Large intestine (tissue), 3 donors: Measurements from ENCODE around the gene RPP40. TPM values are rescaled to one million over a fixed set of nuclear protein-coding genes. Genes with fewer than 3 reads are reported as not detected.

Source experiments
- DNase-seq, 2 donors: peaks; one replicate each; pipeline versions ENCODE4 v3.0.0 to v3.0.0-alpha.2; 2013
- H3K27ac ChIP-seq: one replicate; pipeline ENCODE4 v1.5.1; 2013; ENCODE audit warnings: low read length
- H3K27me3 ChIP-seq: 2 replicates; pipeline ENCODE4 v1.6.1; 2013; ENCODE audit warnings: low read length; ENCODE audit not compliant: control insufficient read depth, insufficient read depth
- H3K36me3 ChIP-seq: 2 replicates; pipeline ENCODE4 v1.6.1; 2013; ENCODE audit warnings: low read length; ENCODE audit not compliant: control insufficient read depth, insufficient read depth
- H3K4me1 ChIP-seq: one replicate; pipeline ENCODE4 v1.6.1; 2013; ENCODE audit warnings: low read length; ENCODE audit not compliant: control insufficient read depth, insufficient read depth
- H3K4me3 ChIP-seq: one replicate; pipeline ENCODE4 v1.5.1; 2013; ENCODE audit warnings: low read length
- H3K9me3 ChIP-seq: one replicate; pipeline ENCODE4 v1.6.1; 2013; ENCODE audit warnings: mild to moderate bottlenecking, low read depth, low read length, moderate library complexity; ENCODE audit not compliant: control insufficient read depth
- WGBS: methylation state at CpG from one replicate; pipeline ENCODE4 v1.1.5; 2013; ENCODE audit warnings: low lambda C conversion rate; ENCODE audit not compliant: insufficient coverage; 5-methylcytosine and 5-hydroxymethylcytosine counted together
- polyA plus RNA-seq: library from polyadenylated mRNA; unstranded; fragments of 120-200 nt; gene quantifications from one replicate; pipeline ENCODE4 v1.2.1, GENCODE V29; 2013

RPP40 gene
- polyA plus RNA-seq, 1 donor: 12.2 TPM

DNA sequence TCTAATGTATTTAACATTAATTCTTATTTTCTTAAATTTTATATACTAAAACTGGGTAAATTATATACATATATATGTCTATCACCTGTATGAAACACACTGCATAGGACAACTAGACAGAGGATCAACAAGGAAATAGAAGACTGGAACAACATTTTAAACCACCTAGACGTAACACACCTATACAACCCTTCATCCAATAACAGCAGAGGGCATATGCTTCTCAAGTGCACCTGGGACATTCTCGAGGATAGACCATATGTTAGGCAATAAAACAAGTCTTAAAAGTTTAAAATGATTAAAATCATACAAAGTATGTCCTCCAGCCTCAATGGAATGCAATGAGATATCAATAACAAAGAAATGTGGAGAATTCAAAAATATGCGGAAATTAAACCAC is 45.2 kb downstream of the RPP40 start:
- Histone ChIP-seq H3K9me3 (no peaks in the 10 kb centered on the region), H3K4me3 (no peak overlapping the region), H3K36me3 (peaks cover 12% of the 10 kb centered on the region), H3K27ac (no peak overlapping the region), H3K27me3 (peaks cover 3% of the 10 kb centered on the region), H3K4me1 (no peaks in the 10 kb centered on the region)
- 100% methylated on average over 1 of the region's 3 CpGs for WGBS
- no peak for DNase-seq

DNA sequence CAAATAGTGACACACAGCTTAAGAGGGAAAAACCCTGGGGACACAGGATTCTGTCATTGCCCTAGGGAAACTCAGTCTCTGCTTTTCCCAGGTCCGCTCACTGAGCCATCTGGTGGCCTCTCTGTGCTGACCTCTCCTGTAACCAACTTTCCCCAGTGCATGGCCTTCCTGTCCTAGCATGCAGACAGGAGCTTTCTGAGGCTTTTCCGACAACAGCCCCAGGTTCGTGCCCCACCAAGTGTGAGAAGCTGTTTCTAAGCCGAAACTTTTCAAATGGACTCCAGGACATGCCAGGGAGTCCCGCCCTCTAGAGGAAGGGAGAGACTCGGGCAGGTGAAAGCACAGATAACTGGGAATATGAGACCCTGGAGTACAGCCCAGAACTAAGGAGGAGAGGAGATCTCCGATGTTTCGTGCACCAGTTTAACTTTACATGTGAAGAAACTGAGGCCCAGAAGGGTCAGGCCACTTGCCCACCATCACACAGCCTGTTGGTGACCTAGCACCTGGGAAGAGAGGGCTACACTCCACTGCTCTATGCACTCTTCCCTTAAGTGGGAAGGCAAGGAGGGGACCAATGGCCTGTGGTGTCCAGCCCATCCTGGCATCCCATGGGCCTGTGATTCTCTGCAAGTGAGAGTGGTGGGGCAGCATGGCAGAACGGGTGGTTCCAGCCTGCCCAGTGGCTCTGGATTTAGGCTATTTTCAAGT is 46.2 kb downstream of the RPP40 start:
- Histone ChIP-seq H3K9me3 (no peaks in the 10 kb centered on the region), H3K4me1 (no peaks in the 10 kb centered on the region), H3K27me3 (peaks cover 3% of the 10 kb centered on the region), H3K36me3 (peaks cover 16% of the 10 kb centered on the region), H3K4me3 (no peak overlapping the region), H3K27ac (no peak overlapping the region)
- DNase-seq: no peak
- WGBS: 0% methylated on average over 1 of the region's 9 CpGs

- WGBS: no CpG with 5 or more reads among the region's 5 CpGs
- no peak overlapping the region for H3K27ac ChIP-seq
- peaks cover 22% of the 10 kb centered on the region for H3K36me3 ChIP-seq
- no peak overlapping the region for H3K4me3 ChIP-seq
- peaks cover 3% of the 10 kb centered on the region for H3K27me3 ChIP-seq
- DNase-seq: no peak
- H3K9me3 ChIP-seq: no peaks in the 10 kb centered on the region
- no peaks in the 10 kb centered on the region for H3K4me1 ChIP-seq
Observed at GRCh38 chr6:4956625-4957024, 47.2 kb downstream of the RPP40 start.

- H3K27me3 ChIP-seq: no peaks in the 10 kb centered on the region
- WGBS: no CpG with 5 or more reads among the region's 12 CpGs
- no peaks in the 10 kb centered on the region for H3K4me1 ChIP-seq
- no peak overlapping the region for H3K27ac ChIP-seq
- H3K9me3 ChIP-seq: peaks cover 3% of the 10 kb centered on the region
- no peak for DNase-seq
- no peak overlapping the region for H3K4me3 ChIP-seq
- peaks cover 35% of the 10 kb centered on the region for H3K36me3 ChIP-seq
Observed at GRCh38 chr6:4953440-4953839, 50.4 kb downstream of the RPP40 start.

DNA sequence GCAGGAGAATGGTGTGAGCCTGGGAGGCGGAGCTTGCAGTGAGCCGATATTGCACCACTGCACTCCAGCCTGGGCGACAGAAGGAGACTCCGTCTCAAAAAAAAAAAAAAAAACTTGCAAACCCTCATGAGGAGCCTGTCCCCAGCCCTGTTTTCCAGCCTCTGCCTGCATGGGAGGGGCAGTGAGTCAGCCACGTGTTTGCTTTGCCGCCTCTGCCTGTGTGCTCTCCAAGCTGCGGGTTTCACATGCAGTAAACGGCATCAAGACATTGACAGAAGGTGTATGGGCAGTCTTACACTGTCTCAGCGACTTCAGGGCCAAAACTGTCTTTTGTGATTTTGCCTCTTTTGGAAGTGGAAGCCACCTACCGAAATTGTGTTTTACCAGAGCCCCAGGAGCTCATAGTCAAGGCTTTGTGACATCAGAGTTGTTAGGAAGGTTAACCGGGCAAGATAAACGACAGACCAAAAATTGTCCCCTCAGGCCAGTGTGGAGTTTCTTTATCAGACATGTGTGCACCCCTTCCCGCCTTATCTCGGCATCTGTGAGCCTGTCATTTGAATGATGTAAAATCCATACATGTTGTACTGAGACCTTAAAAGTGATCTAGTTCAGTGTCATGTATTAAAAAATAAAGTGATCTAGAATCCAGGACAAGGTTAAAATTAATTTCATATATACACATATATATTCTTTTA is 52.9 kb downstream of the RPP40 start:
- DNase-seq: no peak
- Histone ChIP-seq H3K9me3 (peaks cover 3% of the 10 kb centered on the region), H3K4me3 (no peak overlapping the region), H3K4me1 (no peaks in the 10 kb centered on the region), H3K36me3 (peaks cover 46% of the 10 kb centered on the region), H3K27me3 (no peaks in the 10 kb centered on the region), H3K27ac (no peak overlapping the region)
- WGBS: 100% methylated on average over 1 of the region's 14 CpGs

DNA sequence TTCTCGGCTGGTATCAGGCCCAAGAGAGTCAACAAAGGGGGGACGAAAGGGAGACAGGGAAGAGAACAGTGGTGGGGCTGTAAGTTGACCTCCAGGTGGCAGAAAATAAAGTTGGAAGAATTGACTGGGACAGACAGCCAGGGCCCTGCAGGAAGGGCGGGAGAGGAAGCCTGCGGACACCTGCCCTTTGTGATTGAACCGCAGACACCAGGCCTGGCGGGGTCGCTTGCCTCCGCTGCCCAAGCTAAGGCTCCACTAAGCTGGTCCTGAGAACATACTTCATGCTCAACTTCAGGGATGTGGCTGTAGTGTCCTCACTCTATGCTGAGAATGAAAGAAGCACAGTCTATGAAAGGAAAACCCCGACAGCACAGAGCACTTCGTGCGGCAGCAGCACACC is 53.8 kb downstream of the RPP40 start:
- H3K9me3 ChIP-seq: peaks cover 3% of the 10 kb centered on the region
- H3K4me3 ChIP-seq: no peak overlapping the region
- no peaks in the 10 kb centered on the region for H3K27me3 ChIP-seq
- no peak overlapping the region for H3K27ac ChIP-seq
- peaks cover 53% of the 10 kb centered on the region for H3K36me3 ChIP-seq
- DNase-seq: no peak
- WGBS: 93% methylated on average over 3 of the region's 11 CpGs
- H3K4me1 ChIP-seq: no peaks in the 10 kb centered on the region

DNA sequence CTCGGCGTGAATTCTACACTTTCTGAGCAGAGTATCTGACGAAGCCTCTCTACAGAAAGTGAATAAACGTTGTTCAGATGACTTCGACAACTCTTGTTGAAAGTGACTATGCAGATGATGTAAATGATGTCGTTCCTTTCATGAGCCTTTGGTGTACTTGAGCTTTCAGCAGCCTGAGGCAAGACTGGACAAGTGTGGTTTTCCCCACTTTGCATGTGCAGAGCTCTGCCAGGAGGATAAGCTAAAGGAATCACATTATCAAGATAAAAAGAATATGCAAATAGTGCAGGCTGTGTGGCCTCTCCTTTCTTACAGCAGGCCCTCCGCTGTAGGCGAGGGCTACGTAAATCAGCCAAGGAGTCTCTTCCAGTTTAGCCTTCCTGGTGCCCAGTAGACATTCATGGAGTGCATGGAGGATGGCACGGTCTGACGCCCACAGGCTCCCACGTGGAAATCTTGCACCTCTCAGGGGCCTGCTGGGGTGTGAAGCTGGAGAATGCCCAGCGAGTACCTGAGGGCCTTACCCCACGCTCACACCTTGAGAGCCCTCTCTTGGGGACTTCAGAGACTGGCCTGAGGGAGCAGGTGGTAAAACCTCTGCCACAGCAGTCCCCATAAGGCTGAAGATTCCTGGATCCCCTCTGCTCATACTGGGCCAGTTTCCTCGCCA is 54.9 kb downstream of the RPP40 start:
- Histone ChIP-seq H3K4me1 (no peaks in the 10 kb centered on the region), H3K36me3 (peaks cover 55% of the 10 kb centered on the region), H3K9me3 (peaks cover 3% of the 10 kb centered on the region), H3K27me3 (no peaks in the 10 kb centered on the region), H3K4me3 (no peak overlapping the region), H3K27ac (no peak overlapping the region)
- no peak for DNase-seq
- 83% methylated on average over 2 of the region's 15 CpGs for WGBS

DNA sequence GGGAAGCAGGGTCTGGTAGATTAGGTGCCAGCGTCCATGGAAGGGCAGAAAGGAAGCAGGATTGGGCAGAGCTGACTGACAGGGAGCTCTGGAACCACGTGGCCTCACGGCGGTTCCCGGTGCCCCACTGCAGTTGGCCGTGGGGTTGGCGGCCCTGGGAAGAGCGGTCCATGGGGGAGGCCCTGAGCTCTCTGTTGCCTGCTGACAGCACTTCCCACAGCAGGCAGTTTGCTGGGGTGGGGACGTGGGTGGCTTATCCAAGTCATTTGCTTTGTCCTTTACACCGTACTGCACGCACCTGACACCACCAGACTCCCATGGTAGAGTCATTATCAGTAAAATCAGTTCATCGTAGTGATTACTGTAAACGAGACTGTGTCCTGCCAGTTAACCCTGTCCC is 56.1 kb downstream of the RPP40 start:
- WGBS: no CpG with 5 or more reads among the region's 13 CpGs
- Histone ChIP-seq H3K27ac (no peak overlapping the region), H3K36me3 (peaks cover 48% of the 10 kb centered on the region), H3K9me3 (peaks cover 3% of the 10 kb centered on the region), H3K27me3 (no peaks in the 10 kb centered on the region), H3K4me1 (no peaks in the 10 kb centered on the region), H3K4me3 (no peak overlapping the region)
- no peak for DNase-seq

- peaks cover 42% of the 10 kb centered on the region for H3K36me3 ChIP-seq
- H3K27me3 ChIP-seq: no peaks in the 10 kb centered on the region
Observed at GRCh38 chr6:4946521-4946920, 57.3 kb downstream of the RPP40 start.

More at GRCh38 chr6:4946521-4946920, 57.3 kb downstream of the RPP40 start:
- no CpG with 5 or more reads among the region's 11 CpGs for WGBS
- DNase-seq: no peak
- peaks cover 3% of the 10 kb centered on the region for H3K4me1 ChIP-seq
- no peak overlapping the region for H3K4me3 ChIP-seq
- H3K9me3 ChIP-seq: peaks cover 3% of the 10 kb centered on the region
- no peak overlapping the region for H3K27ac ChIP-seq
